CMK (cell line): ENCODE data around the gene LINGO4.

ENCODE experiments used
- DNase-seq: peaks from one replicate; pipeline ENCODE4 v3.0.0-alpha.2; 2010; ENCODE audit warnings: low read depth

The LINGO4 gene

DNA sequence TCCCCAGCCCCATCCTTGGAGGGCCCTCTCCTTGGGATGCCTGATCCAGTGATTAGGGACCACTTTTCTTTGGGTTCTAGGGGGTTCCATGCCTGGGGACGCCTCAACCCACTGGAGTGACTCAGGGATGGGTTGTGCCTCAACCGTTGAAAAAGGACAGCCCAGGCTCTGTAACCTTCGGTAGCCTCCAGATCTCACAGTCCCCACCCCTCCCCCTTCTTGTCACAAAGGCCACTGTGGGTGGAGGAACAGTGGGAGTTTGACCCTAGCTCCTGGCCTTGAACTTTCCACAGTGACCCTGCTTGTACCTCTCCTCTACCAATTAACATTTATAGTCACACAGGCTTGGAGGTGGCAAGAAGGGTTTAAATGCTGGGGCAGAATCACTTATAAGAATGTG lies 29.0 kb upstream of the LINGO4 start:
- no peak for DNase-seq

GRCh38 chr1:151833172-151833900 lies 28.1 kb upstream of the LINGO4 start:
- DNase-seq = no peak

- DNase-seq = no peak
These were observed 27.2 kb upstream of the LINGO4 start for GRCh38 chr1:151832318-151832980.

GRCh38 chr1:151831605-151832004 lies 26.4 kb upstream of the LINGO4 start, which contains the start of gene RORC:
TSS of gene RORC (minus strand) at chr1:151831802. CDS start at chr1:151831764, 38 bp downstream.
- DNase-seq = no peak

DNA sequence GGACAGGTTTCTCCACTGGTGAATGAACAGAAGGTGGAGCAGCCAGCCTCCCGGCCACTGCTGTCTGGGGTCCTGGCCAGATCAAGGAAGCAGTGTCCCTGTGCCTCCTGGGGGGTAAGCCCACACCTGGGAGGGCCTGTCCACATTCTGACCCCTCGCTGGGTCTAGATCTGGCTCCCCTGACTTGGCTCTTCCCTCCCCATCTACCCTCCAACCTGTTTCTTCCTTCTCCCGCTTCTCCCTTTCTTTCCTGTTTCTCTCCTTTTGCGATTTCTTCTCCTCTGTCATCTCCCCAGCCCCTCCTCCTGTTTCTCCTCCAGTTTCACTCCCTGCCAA lies 26.0 kb upstream of the LINGO4 start:
- DNase-seq = no peak

DNA sequence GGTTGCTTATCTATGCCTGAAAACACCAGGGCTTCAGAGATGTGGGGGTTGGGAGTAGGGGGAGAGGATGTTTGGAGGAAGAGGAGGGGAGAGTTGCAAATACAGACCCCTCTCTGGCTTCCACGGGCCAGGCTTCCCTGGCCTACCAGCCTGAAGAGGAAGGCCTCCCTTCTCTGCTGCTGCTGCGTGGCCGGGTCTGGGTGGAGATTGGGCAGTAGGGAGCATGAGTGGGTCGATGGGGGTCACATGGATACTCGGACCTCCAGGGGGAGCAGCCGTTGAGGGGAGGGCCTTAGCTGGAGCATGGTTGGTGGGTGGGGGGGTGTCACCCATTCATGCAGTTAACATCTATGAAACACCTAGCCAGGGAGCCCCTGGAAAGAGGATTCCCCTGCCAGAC lies 24.8 kb upstream of the LINGO4 start:
- DNase-seq = no peak

DNA sequence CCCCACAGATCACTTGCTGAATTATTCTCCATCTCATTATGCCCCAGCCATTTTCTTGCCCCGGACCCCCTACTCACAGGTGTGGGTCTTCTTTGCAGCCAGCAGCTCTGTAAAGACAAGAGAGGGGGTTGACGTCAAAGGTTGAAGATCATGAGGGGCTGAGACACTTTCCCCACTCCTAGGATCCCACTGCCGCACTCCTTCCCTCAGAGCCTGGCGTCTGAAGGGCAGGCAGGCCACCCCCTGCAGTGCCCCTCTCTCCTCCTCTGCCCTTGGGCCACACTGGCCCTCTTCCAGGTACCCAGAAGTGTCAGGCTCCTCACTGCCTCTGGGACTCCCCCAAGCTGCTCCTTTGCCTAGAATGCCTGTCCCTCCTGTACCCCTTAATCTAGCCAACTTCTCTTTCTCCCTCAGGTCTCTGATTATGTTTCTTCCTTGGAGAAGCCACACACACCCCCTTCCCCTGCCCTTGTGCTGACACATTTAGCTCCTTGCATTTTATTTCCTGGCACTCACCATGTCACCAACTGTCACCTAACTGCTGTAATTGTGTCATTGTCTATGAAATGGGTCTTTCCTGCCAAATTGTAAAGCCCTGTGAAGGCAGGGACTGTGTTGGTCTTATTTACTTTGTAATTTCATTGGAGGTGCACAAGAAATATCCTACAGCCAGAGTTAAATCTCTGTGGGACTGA lies 24.3 kb upstream of the LINGO4 start:
- no peak for DNase-seq

DNA sequence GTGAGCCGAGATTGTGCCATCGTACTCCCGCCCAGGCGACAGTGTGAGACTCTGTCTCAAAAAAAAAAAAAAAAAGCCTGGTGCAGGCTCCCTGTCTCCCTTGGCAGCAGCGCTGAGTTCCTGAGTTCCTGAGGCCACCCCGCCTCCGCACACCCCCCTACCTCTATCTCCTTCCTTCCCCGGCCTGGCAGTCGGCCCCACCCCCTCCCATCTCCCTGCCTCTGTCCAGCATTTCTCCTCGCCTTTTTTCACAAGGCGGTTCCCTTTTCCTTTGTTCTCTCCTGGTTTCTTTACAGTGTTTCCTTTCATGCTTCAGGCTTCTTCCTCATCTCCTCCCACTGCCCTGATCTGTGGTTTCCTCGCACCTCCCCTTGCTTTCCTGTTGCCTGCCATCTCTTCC lies 23.7 kb upstream of the LINGO4 start:
- DNase-seq = peak; percentile 35

- no peak for DNase-seq
These were observed 22.6 kb upstream of the LINGO4 start for GRCh38 chr1:151827853-151828252.

DNA sequence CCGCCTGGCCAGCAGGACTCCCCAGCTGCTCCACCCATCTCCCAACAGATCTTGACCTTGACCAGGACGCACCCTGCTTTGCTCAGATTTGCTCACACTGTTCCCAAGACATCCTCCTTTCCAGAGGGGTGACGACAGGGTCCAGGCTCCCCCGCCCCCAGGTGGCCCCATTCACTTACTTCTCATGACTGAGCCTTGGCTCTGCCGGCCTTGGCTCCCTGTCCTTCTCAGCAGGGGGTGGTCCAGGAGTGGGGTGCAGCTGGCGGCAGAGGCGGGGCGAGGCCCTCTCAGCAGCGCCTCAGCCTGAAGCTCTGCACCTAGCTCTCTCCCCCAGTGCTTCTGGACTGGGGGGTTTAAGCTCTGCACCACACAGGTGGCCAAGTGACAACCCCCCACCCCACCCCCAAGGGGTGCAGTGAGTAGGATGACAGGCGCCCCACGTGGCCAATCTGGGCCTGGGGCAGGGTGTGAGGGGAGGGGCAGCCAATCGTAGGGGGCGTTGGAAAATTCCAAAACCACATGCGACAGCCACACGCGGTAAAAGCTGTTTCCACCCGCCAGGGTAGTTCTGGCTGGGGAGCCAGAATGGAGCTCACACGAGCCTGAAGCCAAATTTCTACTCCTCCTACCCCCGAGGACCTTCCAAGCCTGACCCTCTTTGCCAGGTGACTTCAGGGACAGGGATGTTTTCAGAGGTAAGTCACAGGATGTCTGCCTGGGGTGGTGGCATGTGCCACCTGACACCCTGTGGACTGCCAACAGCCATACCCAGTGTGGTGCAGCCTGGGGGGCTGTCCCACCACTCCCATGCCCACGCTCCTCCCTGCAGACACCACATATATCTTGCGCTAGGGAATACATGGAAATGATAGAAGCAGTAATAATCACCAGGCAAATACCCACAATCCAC lies 20.8 kb upstream of the LINGO4 start:
- no peak for DNase-seq

DNA sequence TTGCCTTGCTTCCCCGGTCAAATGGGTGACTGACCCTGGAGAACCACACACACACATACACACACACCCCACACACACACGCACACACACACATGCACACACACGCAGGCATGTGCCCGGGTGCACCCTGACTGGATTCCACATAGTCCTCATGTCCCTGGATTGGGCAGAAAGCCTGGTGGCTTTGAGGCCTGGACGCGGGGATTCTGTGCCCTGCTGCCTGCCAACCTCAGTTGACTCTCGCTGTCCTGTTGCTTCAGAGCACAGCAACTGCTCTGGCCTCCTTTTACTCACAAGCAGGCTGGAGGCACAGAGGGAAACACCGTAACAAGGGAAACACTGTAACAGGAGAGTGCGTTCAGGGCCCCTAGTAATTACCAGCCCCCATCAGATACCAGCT lies 20.0 kb upstream of the LINGO4 start:
- DNase-seq = no peak

DNA sequence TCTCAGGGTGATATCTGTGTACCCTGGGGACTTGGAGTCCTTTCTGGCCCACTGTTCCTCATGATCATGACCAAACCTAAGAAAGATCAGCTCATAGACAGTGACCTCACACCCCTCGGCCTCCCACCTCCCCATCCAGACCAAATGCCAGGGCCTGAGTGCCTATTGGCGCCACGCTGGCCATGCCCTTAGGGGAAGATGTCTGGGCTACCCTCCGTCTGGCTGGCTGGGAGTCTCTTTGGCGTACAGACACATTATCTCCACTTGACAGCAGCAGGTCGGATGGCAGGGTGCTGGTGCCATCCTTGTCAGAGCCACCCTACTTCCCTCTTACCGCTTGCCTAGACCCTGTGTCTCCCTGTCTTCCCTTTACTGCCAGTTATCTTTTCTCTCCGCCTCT lies 18.0 kb upstream of the LINGO4 start:
- no peak for DNase-seq

GRCh38 chr1:151822404-151822803 lies 17.2 kb upstream of the LINGO4 start:
- DNase-seq = no peak

GRCh38 chr1:151820940-151821339 lies 15.7 kb upstream of the LINGO4 start:
- DNase-seq = no peak

- no peak for DNase-seq
These were observed 14.9 kb upstream of the LINGO4 start for GRCh38 chr1:151819976-151820623.

- DNase-seq = peak; percentile 21
These were observed 14.1 kb upstream of the LINGO4 start for GRCh38 chr1:151819227-151819835.

- DNase-seq = no peak
These were observed 12.1 kb upstream of the LINGO4 start for GRCh38 chr1:151817353-151817730.

- no peak for DNase-seq
These were observed 11.5 kb upstream of the LINGO4 start for GRCh38 chr1:151816548-151817352.

- DNase-seq = no peak
These were observed 10.6 kb upstream of the LINGO4 start for GRCh38 chr1:151815716-151816327.

GRCh38 chr1:151814971-151815545 lies 9.8 kb upstream of the LINGO4 start:
- no peak for DNase-seq
